CD8-positive, alpha-beta memory T cell (primary cell): ENCODE data around the gene RCN1. TPM values are rescaled to one million over a fixed set of nuclear protein-coding genes. Genes with fewer than 3 reads are reported as not detected.
A peak's percentile ranks its signal among the peaks of the same experiment; 100 is the strongest.
"Not testable (repeated sequence)": the region's sequence is repeated elsewhere in the genome, so short reads cannot be mapped to it uniquely, and the experiment has no call there.

Experiments
- CTCF ChIA-PET: fragments of 350-600 bp; sonication (Branson Sonifier 250); formaldehyde crosslinking; loops from one replicate; lab custom pipeline; 2021; ENCODE audit warnings: antibody characterized with exemption; lab: Charles Lee
- POLR2A ChIA-PET: fragments of 350-600 bp; sonication (Branson Sonifier 250); formaldehyde crosslinking; loops from one replicate; lab custom pipeline; 2021; ENCODE audit warnings: antibody characterized with exemption; lab: Charles Lee
- DNase-seq, 5 donors: peaks; one replicate each; pipeline versions ENCODE4 v3.0.0 to v3.0.0-alpha.2; 2020 to 2022; ENCODE audit warnings: mixed read lengths in 1 of 5
- H3K27ac ChIP-seq: one replicate; pipeline ENCODE4 v1.7.0; 2013; ENCODE audit warnings: low read depth, mild to moderate bottlenecking, low read length, moderate library complexity
- H3K27me3 ChIP-seq: 2 replicates; pipeline ENCODE4 v1.7.0; 2013; ENCODE audit warnings: low read length, mild to moderate bottlenecking; ENCODE audit not compliant: insufficient read depth, poor library complexity, severe bottlenecking
- H3K36me3 ChIP-seq: 2 replicates; pipeline ENCODE4 v1.7.0; 2013; ENCODE audit warnings: mild to moderate bottlenecking, low read length, moderate library complexity; ENCODE audit not compliant: insufficient read depth
- H3K4me1 ChIP-seq: 2 replicates; pipeline ENCODE4 v1.7.0; 2013; ENCODE audit warnings: mild to moderate bottlenecking, low read length, moderate library complexity; ENCODE audit not compliant: insufficient read depth
- H3K4me3 ChIP-seq: 2 replicates; pipeline ENCODE4 v1.7.0; 2013; ENCODE audit warnings: mild to moderate bottlenecking, low read length
- H3K9me3 ChIP-seq: 2 replicates; pipeline ENCODE4 v1.7.0; 2013; ENCODE audit warnings: mild to moderate bottlenecking, low read length
- H3K27ac Mint-ChIP-seq, 8 donors: one replicate each; pipeline ENCODE4 v1.8.0; 2020 to 2021; ENCODE audit warnings: mixed read lengths in 8 of 8, mild to moderate bottlenecking in 6 of 8, inconsistent platforms in 3 of 8, moderate library complexity in 3 of 8
- H3K27me3 Mint-ChIP-seq, 2 donors: one replicate each; pipeline ENCODE4 v1.8.0; 2020 to 2021; ENCODE audit warnings: mixed read lengths in 2 of 2, mild to moderate bottlenecking in 1 of 2, moderate library complexity in 1 of 2
- H3K36me3 Mint-ChIP-seq, 3 donors: one replicate each; pipeline ENCODE4 v1.8.0; 2020 to 2021; ENCODE audit warnings: mixed read lengths in 3 of 3, inconsistent platforms in 1 of 3, mild to moderate bottlenecking in 1 of 3
- H3K4me1 Mint-ChIP-seq, 3 donors: one replicate each; pipeline ENCODE4 v1.8.0; 2020 to 2021; ENCODE audit warnings: mixed read lengths in 3 of 3, inconsistent platforms in 1 of 3, mild to moderate bottlenecking in 1 of 3
- H3K4me3 Mint-ChIP-seq, 7 donors: one replicate each; pipeline ENCODE4 v1.8.0; 2020 to 2021; ENCODE audit warnings: mixed read lengths in 7 of 7, mild to moderate bottlenecking in 6 of 7, moderate library complexity in 4 of 7, inconsistent platforms in 2 of 7
- H3K9me3 Mint-ChIP-seq, 5 donors: one replicate each; pipeline ENCODE4 v1.8.0; 2020 to 2022; ENCODE audit warnings: mixed read lengths in 5 of 5, mild to moderate bottlenecking in 3 of 5, moderate library complexity in 2 of 5, inconsistent platforms in 1 of 5
- polyA plus RNA-seq: library from polyadenylated mRNA; unstranded; fragments of 300-500 nt; fragmentation: Illumina TruSeq; gene quantifications from one replicate; pipeline ENCODE4 v1.2.3, GENCODE V29; 2021
- total RNA-seq, 2 experiments: library from RNA; stranded (reverse); gene quantifications; one replicate each; pipeline ENCODE4 v1.2.3, GENCODE V29; 2021

RCN1 gene
- total and polyA plus RNA-seq, 3 experiments from 2014 or later, result 23.6 to 35.1 (median 30.9) TPM

GRCh38 chr11:32116668-32117067 lies 25.8 kb downstream of the RCN1 start:
- Mint-ChIP-seq H3K9me3 (peaks cover 0 to 7% (median 4%) of the 10 kb centered on the region in 5 donors), H3K4me1 (peaks cover 0 to 12% (median 9%) of the 10 kb centered on the region in 3 donors), H3K27ac (no peak overlapping the region), H3K36me3 (no peaks in the 10 kb centered on the region), H3K4me3 (no peak overlapping the region), H3K27me3 (peaks cover 4 to 29% of the 10 kb centered on the region in 2 donors)
- H3K27me3 ChIP-seq, result no peaks in the 10 kb centered on the region
- no peak for DNase-seq
- H3K9me3 ChIP-seq, result no peaks in the 10 kb centered on the region
- H3K4me3 ChIP-seq, result no peak overlapping the region
- POLR2A ChIA-PET, result no interaction called here
- H3K27ac ChIP-seq, result no peak overlapping the region
- CTCF ChIA-PET, result no interaction called here
- no peaks in the 10 kb centered on the region for H3K4me1 ChIP-seq
- H3K36me3 ChIP-seq, result no peaks in the 10 kb centered on the region

- Mint-ChIP-seq H3K4me1 (peaks cover 0 to 26% (median 24%) of the 10 kb centered on the region in 3 donors), H3K27ac (no peak overlapping the region), H3K27me3 (peaks cover 4 to 34% of the 10 kb centered on the region in 2 donors), H3K36me3 (peaks cover 0 to 3% (median 0%) of the 10 kb centered on the region in 3 donors), H3K9me3 (peaks cover 0 to 9% (median 4%) of the 10 kb centered on the region in 5 donors), H3K4me3 (no peak overlapping the region)
- H3K4me1 ChIP-seq, result no peaks in the 10 kb centered on the region
- CTCF ChIA-PET, result no interaction called here
- no peaks in the 10 kb centered on the region for H3K9me3 ChIP-seq
- no peak overlapping the region for H3K27ac ChIP-seq
- H3K36me3 ChIP-seq, result no peaks in the 10 kb centered on the region
- no peak for DNase-seq
- H3K27me3 ChIP-seq, result no peaks in the 10 kb centered on the region
- H3K4me3 ChIP-seq, result no peak overlapping the region
- POLR2A ChIA-PET, result no interaction called here
Observed at GRCh38 chr11:32118025-32118974, 27.4 kb downstream of the RCN1 start.

DNA sequence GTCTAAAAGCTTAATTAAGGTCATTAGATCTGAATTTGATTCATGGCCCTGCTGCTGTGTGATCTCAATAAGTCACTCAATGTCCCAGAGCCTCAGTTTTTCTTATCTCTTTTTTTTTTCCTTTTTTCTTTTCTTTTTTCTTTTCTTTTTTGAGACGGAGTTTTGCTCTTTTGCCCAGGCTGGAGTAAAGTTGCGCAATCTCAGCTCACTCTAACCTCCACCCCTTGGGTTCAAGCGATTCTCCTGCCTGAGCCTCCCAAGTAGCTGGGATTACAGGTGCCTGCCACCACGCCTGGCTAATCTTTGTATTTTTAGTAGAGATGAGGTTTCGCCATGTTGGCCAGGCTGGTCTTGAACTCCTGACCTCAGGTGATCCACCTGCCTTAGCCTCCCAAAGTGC lies 28.3 kb downstream of the RCN1 start:
- H3K27ac ChIP-seq, H3K9me3 ChIP-seq, H3K9me3 Mint-ChIP-seq, CTCF ChIA-PET, H3K4me3 Mint-ChIP-seq, POLR2A ChIA-PET, H3K27ac Mint-ChIP-seq, H3K36me3 ChIP-seq, DNase-seq, H3K36me3 Mint-ChIP-seq, H3K4me1 ChIP-seq, H3K4me3 ChIP-seq, H3K27me3 ChIP-seq: not testable (repeated sequence)
- peaks cover 0 to 26% (median 24%) of the 10 kb centered on the region in 3 donors for H3K4me1 Mint-ChIP-seq
- H3K27me3 Mint-ChIP-seq, result peaks cover 1 to 34% of the 10 kb centered on the region in 2 donors

- Mint-ChIP-seq H3K27ac (peak overlapping the region in 4 of 8 donors; percentile 4 to 70 (median 20)), H3K4me1 (peaks cover 0 to 26% (median 24%) of the 10 kb centered on the region in 3 donors), H3K36me3 (peaks cover 0 to 7% (median 0%) of the 10 kb centered on the region in 3 donors), H3K9me3 (peaks cover 0 to 10% (median 5%) of the 10 kb centered on the region in 5 donors), H3K27me3 (peaks cover 6 to 44% of the 10 kb centered on the region in 2 donors), H3K4me3 (peak overlapping the region in 2 of 7 donors; percentile 28 to 64)
- POLR2A ChIA-PET, result no interaction called here
- Histone ChIP-seq H3K4me3 (no peak overlapping the region), H3K9me3 (no peaks in the 10 kb centered on the region), H3K27ac (no peak overlapping the region), H3K36me3 (no peaks in the 10 kb centered on the region), H3K4me1 (no peaks in the 10 kb centered on the region), H3K27me3 (no peaks in the 10 kb centered on the region)
- DNase-seq, result peak in 1 of 5 donors; percentile 8
- CTCF ChIA-PET, result no interaction called here
Observed at GRCh38 chr11:32121012-32121411, 30.1 kb downstream of the RCN1 start.

GRCh38 chr11:32122200-32122599 lies 31.3 kb downstream of the RCN1 start:
- Mint-ChIP-seq H3K4me1 (peaks cover 0 to 26% (median 24%) of the 10 kb centered on the region in 3 donors), H3K27me3 (peaks cover 9 to 47% of the 10 kb centered on the region in 2 donors), H3K27ac (peak overlapping the region in 5 of 8 donors; percentile 3 to 76 (median 33)), H3K9me3 (peaks cover 0 to 11% (median 8%) of the 10 kb centered on the region in 5 donors), H3K36me3 (peaks cover 0 to 7% (median 0%) of the 10 kb centered on the region in 3 donors), H3K4me3 (peak overlapping the region in 4 of 7 donors; percentile 26 to 72 (median 58))
- Histone ChIP-seq H3K9me3 (no peaks in the 10 kb centered on the region), H3K4me3 (no peak overlapping the region), H3K27me3 (no peaks in the 10 kb centered on the region), H3K27ac (no peak overlapping the region), H3K36me3 (no peaks in the 10 kb centered on the region), H3K4me1 (no peaks in the 10 kb centered on the region)
- peak in 1 of 5 donors; percentile 25 for DNase-seq
- ChIA-PET CTCF (no interaction called here), POLR2A (no interaction called here)

- Mint-ChIP-seq H3K4me1 (no peaks in the 10 kb centered on the region), H3K4me3 (no peak overlapping the region), H3K9me3 (peaks cover 5 to 12% (median 6%) of the 10 kb centered on the region in 5 donors), H3K27me3 (peaks cover 9 to 37% of the 10 kb centered on the region in 2 donors), H3K27ac (no peak overlapping the region), H3K36me3 (peaks cover 0 to 3% (median 3%) of the 10 kb centered on the region in 3 donors)
- H3K9me3 ChIP-seq, result no peaks in the 10 kb centered on the region
- no peaks in the 10 kb centered on the region for H3K36me3 ChIP-seq
- DNase-seq, result no peak
- no peak overlapping the region for H3K4me3 ChIP-seq
- H3K4me1 ChIP-seq, result no peaks in the 10 kb centered on the region
- ChIA-PET CTCF (no interaction called here), POLR2A (no interaction called here)
- H3K27me3 ChIP-seq, result no peaks in the 10 kb centered on the region
- H3K27ac ChIP-seq, result no peak overlapping the region
Observed at GRCh38 chr11:32131321-32131720, 40.4 kb downstream of the RCN1 start.

- Mint-ChIP-seq H3K36me3 (peaks cover 0 to 3% (median 0%) of the 10 kb centered on the region in 3 donors), H3K27ac (no peak overlapping the region), H3K4me1 (peaks cover 0 to 3% (median 0%) of the 10 kb centered on the region in 3 donors), H3K9me3 (no peaks in the 10 kb centered on the region), H3K27me3 (peaks cover 3 to 8% of the 10 kb centered on the region in 2 donors), H3K4me3 (no peak overlapping the region)
- POLR2A ChIA-PET, result no interaction called here
- H3K4me1 ChIP-seq, result no peaks in the 10 kb centered on the region
- H3K27ac ChIP-seq, result no peak overlapping the region
- no peaks in the 10 kb centered on the region for H3K9me3 ChIP-seq
- CTCF ChIA-PET, result no interaction called here
- DNase-seq, result no peak
- no peak overlapping the region for H3K4me3 ChIP-seq
- no peaks in the 10 kb centered on the region for H3K27me3 ChIP-seq
- H3K36me3 ChIP-seq, result no peaks in the 10 kb centered on the region
Observed at GRCh38 chr11:32136657-32137056, 45.8 kb downstream of the RCN1 start.

GRCh38 chr11:32137263-32137662 lies 46.4 kb downstream of the RCN1 start:
- peaks cover 0 to 3% (median 0%) of the 10 kb centered on the region in 3 donors for H3K36me3 Mint-ChIP-seq
- H3K27me3 Mint-ChIP-seq, result peaks cover 3 to 7% of the 10 kb centered on the region in 2 donors
- Histone ChIP-seq H3K4me3 (no peak overlapping the region), H3K4me1 (no peaks in the 10 kb centered on the region), H3K9me3 (no peaks in the 10 kb centered on the region), H3K36me3 (no peaks in the 10 kb centered on the region), H3K27ac (no peak overlapping the region), H3K27me3 (no peaks in the 10 kb centered on the region)
- no peak overlapping the region for H3K27ac Mint-ChIP-seq
- H3K4me1 Mint-ChIP-seq, result peaks cover 3 to 9% (median 6%) of the 10 kb centered on the region in 3 donors
- POLR2A ChIA-PET, result no interaction called here
- no peaks in the 10 kb centered on the region for H3K9me3 Mint-ChIP-seq
- no peak for DNase-seq
- CTCF ChIA-PET, result no interaction called here
- no peak overlapping the region for H3K4me3 Mint-ChIP-seq
